ENCODE results near the gene TMEM250.

DNA sequence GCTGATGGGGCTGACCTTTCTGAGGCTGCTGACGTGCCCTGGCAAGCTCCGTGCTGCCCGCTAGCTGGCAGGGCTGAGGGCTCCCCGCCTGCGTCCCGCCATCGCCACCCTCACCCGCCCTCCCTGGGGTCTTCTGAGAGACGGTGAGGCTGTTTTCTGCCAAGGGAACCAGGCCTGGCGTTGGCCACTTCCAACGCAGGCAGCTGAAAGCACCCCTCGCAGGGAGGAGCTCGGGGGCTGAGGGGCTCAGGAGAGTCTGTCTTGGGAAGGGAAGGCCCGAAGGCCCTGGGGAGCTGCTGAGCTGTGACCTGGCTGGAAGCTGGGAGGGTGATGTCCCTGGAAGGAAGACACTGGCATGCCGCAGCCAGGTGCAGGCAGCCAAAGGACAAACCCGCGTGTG lies 9.8 kb upstream of the TMEM250 start:
- TF ChIP-seq, protein P1, sequence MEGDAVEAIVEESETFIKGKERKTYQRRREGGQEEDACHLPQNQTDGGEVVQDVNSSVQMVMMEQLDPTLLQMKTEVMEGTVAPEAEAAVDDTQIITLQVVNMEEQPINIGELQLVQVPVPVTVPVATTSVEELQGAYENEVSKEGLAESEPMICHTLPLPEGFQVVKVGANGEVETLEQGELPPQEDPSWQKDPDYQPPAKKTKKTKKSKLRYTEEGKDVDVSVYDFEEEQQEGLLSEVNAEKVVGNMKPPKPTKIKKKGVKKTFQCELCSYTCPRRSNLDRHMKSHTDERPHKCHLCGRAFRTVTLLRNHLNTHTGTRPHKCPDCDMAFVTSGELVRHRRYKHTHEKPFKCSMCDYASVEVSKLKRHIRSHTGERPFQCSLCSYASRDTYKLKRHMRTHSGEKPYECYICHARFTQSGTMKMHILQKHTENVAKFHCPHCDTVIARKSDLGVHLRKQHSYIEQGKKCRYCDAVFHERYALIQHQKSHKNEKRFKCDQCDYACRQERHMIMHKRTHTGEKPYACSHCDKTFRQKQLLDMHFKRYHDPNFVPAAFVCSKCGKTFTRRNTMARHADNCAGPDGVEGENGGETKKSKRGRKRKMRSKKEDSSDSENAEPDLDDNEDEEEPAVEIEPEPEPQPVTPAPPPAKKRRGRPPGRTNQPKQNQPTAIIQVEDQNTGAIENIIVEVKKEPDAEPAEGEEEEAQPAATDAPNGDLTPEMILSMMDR (conservative IDR thresholded peaks at IDR 0.05): no peak
- TF ChIP-seq ZFX (IDR thresholded peaks at IDR 0.05): no peak
